ENCODE measurements around the gene ZKSCAN7.

DNA sequence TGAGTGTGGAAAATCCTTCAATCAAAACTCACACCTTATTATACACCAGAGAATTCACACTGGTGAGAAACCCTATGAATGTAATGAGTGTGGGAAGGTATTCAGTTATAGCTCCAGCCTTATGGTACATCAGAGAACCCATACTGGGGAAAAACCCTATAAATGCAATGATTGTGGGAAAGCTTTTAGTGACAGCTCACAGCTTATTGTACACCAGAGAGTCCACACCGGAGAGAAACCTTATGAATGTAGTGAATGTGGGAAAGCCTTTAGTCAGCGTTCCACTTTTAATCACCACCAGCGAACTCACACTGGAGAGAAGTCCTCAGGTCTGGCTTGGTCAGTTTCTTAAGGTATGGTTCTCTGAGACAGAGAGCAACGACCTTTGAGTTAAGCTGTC, 16.0 kb downstream of the ZKSCAN7 start:
- TF ChIP-seq, protein P1, sequence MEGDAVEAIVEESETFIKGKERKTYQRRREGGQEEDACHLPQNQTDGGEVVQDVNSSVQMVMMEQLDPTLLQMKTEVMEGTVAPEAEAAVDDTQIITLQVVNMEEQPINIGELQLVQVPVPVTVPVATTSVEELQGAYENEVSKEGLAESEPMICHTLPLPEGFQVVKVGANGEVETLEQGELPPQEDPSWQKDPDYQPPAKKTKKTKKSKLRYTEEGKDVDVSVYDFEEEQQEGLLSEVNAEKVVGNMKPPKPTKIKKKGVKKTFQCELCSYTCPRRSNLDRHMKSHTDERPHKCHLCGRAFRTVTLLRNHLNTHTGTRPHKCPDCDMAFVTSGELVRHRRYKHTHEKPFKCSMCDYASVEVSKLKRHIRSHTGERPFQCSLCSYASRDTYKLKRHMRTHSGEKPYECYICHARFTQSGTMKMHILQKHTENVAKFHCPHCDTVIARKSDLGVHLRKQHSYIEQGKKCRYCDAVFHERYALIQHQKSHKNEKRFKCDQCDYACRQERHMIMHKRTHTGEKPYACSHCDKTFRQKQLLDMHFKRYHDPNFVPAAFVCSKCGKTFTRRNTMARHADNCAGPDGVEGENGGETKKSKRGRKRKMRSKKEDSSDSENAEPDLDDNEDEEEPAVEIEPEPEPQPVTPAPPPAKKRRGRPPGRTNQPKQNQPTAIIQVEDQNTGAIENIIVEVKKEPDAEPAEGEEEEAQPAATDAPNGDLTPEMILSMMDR (conservative IDR thresholded peaks at IDR 0.05 in 1 of 2, IDR thresholded peaks at IDR 0.05 in 1 of 2; ENCODE audit: low read depth in 1 of 2, low read length in 2 of 2) = no peak
- no peak for TF ChIP-seq EZH2 (IDR thresholded peaks at IDR 0.05; ENCODE audit: low read length, missing control alignments)

Data from fibroblast of lung (primary cell).